Transverse colon (tissue), 4 donors: ENCODE data around the gene GPR78. TPM values are rescaled to one million over a fixed set of nuclear protein-coding genes. Genes with fewer than 3 reads are reported as not detected.

Experiments
- DNase-seq: peaks from one replicate; pipeline ENCODE4 v3.0.0-alpha.2; 2019
- H3K27ac ChIP-seq, 4 donors: fragments of 200-600 bp; sonication (generic); 2 replicates each; pipeline ENCODE4 v1.5.1; 2016 to 2018; ENCODE audit warnings: inconsistent platforms in 4 of 4
- H3K27me3 ChIP-seq: fragments of 200-600 bp; sonication (generic); 2 replicates; pipeline ENCODE4 v1.5.1; 2017; ENCODE audit warnings: inconsistent platforms
- H3K36me3 ChIP-seq, 4 donors: fragments of 200-600 bp; sonication (generic); 2 replicates each; pipeline ENCODE4 v1.5.1; 2017 to 2019; ENCODE audit warnings: inconsistent platforms in 4 of 4
- H3K4me1 ChIP-seq, 4 donors: fragments of 200-600 bp; sonication (generic); 2 replicates each; pipeline ENCODE4 v1.5.1; 2017 to 2020; ENCODE audit warnings: inconsistent platforms in 4 of 4
- H3K4me3 ChIP-seq, 4 donors: fragments of 200-600 bp; sonication (generic); 1 replicate in 1 of 4; 2 replicates in 3 of 4; pipeline versions ENCODE4 v1.5.1 to v1.6.1; 2017 to 2019; ENCODE audit warnings: inconsistent platforms in 4 of 4
- H3K9me3 ChIP-seq, 2 donors: fragments of 200-600 bp; sonication (generic); 2 replicates each; pipeline ENCODE4 v1.5.1; 2017 to 2019; ENCODE audit warnings: inconsistent platforms in 2 of 2
- CTCF ChIP-seq, 5 experiments: fragments of 200-600 bp in 3 of 5; fragments of 450-650 bp in 2 of 5; sonication (generic) in 3 of 5; IDR thresholded peaks; 1 replicate in 2 of 5; 2 replicates in 3 of 5; pipeline ENCODE4 v1.5.1; 2016 to 2017; ENCODE audit warnings: antibody characterized with exemption in 5 of 5, inconsistent platforms in 3 of 5, mild to moderate bottlenecking in 2 of 5, moderate library complexity in 1 of 5
- EP300 ChIP-seq: sonication (generic); formaldehyde crosslinking; IDR thresholded peaks from one replicate; pipeline ENCODE4 v1.6.1; 2017; ENCODE audit warnings: antibody characterized with exemption, low read depth
- POLR2A ChIP-seq: fragments of 450-650 bp; IDR thresholded peaks from one replicate; pipeline ENCODE4 v1.6.1; 2016; ENCODE audit warnings: antibody characterized with exemption, mild to moderate bottlenecking, moderate library complexity
- POLR2AphosphoS5 ChIP-seq, 3 donors: sonication (generic); formaldehyde crosslinking; IDR thresholded peaks; one replicate each; pipeline ENCODE4 v1.6.1; 2016; ENCODE audit warnings: antibody characterized with exemption in 3 of 3
- WGBS, 2 donors: methylation state at CpG; one replicate each; pipeline ENCODE4 v1.1.5; 2018; ENCODE audit warnings: low coverage in 1 of 2; 5-methylcytosine and 5-hydroxymethylcytosine counted together
- in situ Hi-C, 4 donors: fragments of 200-750 bp; cut with MboI; loops; one replicate each; pipeline versions ENCODE4 v1.15.0 to v1.15.1; 2017; ENCODE audit warnings: low sequenced_read_pairs in 3 of 4, low pct_ligation_motif_present in 1 of 4, low pct_unique_long_range_greater_than_20kb in 1 of 4
- intact Hi-C: fragments of 100-400 bp; cut with DNase I; formaldehyde crosslinking; loops from one replicate; pipeline ENCODE4 v1.15.1; 2023; ENCODE audit warnings: low total_unique reads
- total RNA-seq, 4 donors: library from RNA; depleted of rRNA; stranded (reverse); fragments of >200 nt; gene quantifications; one replicate each; pipeline ENCODE4 v1.1.0, GENCODE V29; 2016

Gene GPR78
- total RNA-seq, 4 donors from 2014 or later = 0.14 TPM; not detected in 3

- 54 to 57% methylated on average over 7 to 9 of the region's 9 CpGs for WGBS, 2 donors
- no peak overlapping the region for H3K4me3 ChIP-seq
- no peaks in the 10 kb centered on the region for H3K27me3 ChIP-seq
- no peak for DNase-seq
- no peak overlapping the region for H3K27ac ChIP-seq
- H3K36me3 ChIP-seq = no peaks in the 10 kb centered on the region
- H3K9me3 ChIP-seq = no peaks in the 10 kb centered on the region
- intact Hi-C loops = loop anchor here (10.0 kb wide), 1 partner anchor 315 kb away; no protein-coding TSS in a partner anchor
- in situ Hi-C loops = loop anchor here in 3 of 4 donors (10.0 to 25.0 kb wide), 3 partner anchors 135 to 362 kb away; no protein-coding TSS in a partner anchor
- TF ChIP-seq POLR2A = no peak
- no peak for TF ChIP-seq POLR2AphosphoS5 (IDR thresholded peaks at IDR 0.05)
- TF ChIP-seq EP300 = no peak
- no peak for TF ChIP-seq CTCF (IDR thresholded peaks at IDR 0.05)
- H3K4me1 ChIP-seq = no peaks in the 10 kb centered on the region
These were observed 19.5 kb downstream of the GPR78 start for GRCh38 chr4:8599657-8600056.

- no peak for DNase-seq
- no peaks in the 10 kb centered on the region for H3K27me3 ChIP-seq
- intact Hi-C loops = loop anchor here (10.0 kb wide), 1 partner anchor 315 kb away; no protein-coding TSS in a partner anchor
- H3K4me1 ChIP-seq = no peaks in the 10 kb centered on the region
- H3K27ac ChIP-seq = no peak overlapping the region
- in situ Hi-C loops = no loop called here
- H3K36me3 ChIP-seq = no peaks in the 10 kb centered on the region
- H3K9me3 ChIP-seq = no peaks in the 10 kb centered on the region
- WGBS, 2 donors = 60 to 88% methylated on average over 1 to 13 of the region's 13 CpGs
- TF ChIP-seq POLR2A (no peak), EP300 (no peak), POLR2AphosphoS5 (IDR thresholded peaks at IDR 0.05) (no peak), CTCF (IDR thresholded peaks at IDR 0.05) (no peak)
- H3K4me3 ChIP-seq = no peak overlapping the region
These were observed 20.1 kb downstream of the GPR78 start for GRCh38 chr4:8600266-8600665.

- Histone ChIP-seq H3K27me3 (no peaks in the 10 kb centered on the region), H3K4me3 (no peak overlapping the region), H3K27ac (no peak overlapping the region), H3K9me3 (no peaks in the 10 kb centered on the region), H3K36me3 (no peaks in the 10 kb centered on the region), H3K4me1 (no peaks in the 10 kb centered on the region)
- DNase-seq = no peak
- TF ChIP-seq POLR2AphosphoS5 (IDR thresholded peaks at IDR 0.05) (no peak), CTCF (IDR thresholded peaks at IDR 0.05) (no peak), EP300 (no peak), POLR2A (no peak)
- WGBS, 2 donors = 86% methylated on average over 12 of the region's 12 CpGs; no CpG with 5 or more reads in 1 of the 2 donors
- in situ Hi-C loops = no loop called here
- intact Hi-C loops = loop anchor here (10.0 kb wide), 1 partner anchor 314 kb away; no protein-coding TSS in a partner anchor
These were observed 20.5 kb downstream of the GPR78 start for GRCh38 chr4:8600686-8601085.

- no peak for DNase-seq
- Histone ChIP-seq H3K27ac (no peak overlapping the region), H3K36me3 (no peaks in the 10 kb centered on the region), H3K9me3 (no peaks in the 10 kb centered on the region), H3K27me3 (peaks cover 4% of the 10 kb centered on the region), H3K4me3 (no peak overlapping the region), H3K4me1 (no peaks in the 10 kb centered on the region)
- no peak for TF ChIP-seq POLR2AphosphoS5 (IDR thresholded peaks at IDR 0.05)
- TF ChIP-seq CTCF (IDR thresholded peaks at IDR 0.05) = no peak
- no peak for TF ChIP-seq EP300
- TF ChIP-seq POLR2A = no peak
- 94% methylated on average over 23 of the region's 23 CpGs; no CpG with 5 or more reads in 1 of the 2 donors for WGBS, 2 donors
- intact Hi-C loops = loop anchor here (10.0 kb wide), 1 partner anchor 314 kb away; no protein-coding TSS in a partner anchor
- in situ Hi-C loops = no loop called here
These were observed 20.9 kb downstream of the GPR78 start for GRCh38 chr4:8601086-8601485.
